A549 (cell line): ENCODE results near the gene ZC2HC1B. TPM values are rescaled to one million over a fixed set of nuclear protein-coding genes. Genes with fewer than 3 reads are reported as not detected.
"Not testable (repeated sequence)": the region's sequence is repeated elsewhere in the genome, so short reads cannot be mapped to it uniquely, and the experiment has no call there.

Experiments used
- ATAC-seq, 2 experiments: fragments of 200-7000 bp in 1 of 2; fragments of >200 bp in 1 of 2; cut with Nextera tagmentation in 1 of 2; cut with Tn5 transposase in 1 of 2; 3 replicates each; pipeline versions ENCODE4 v1.8.0 to v1.9.1; 2018 to 2020; ENCODE audit warnings: mild to moderate bottlenecking in 1 of 2, moderate library complexity in 1 of 2
- CTCF ChIA-PET: fragments of 300-600 bp; sonication (Branson Sonifier 250); formaldehyde crosslinking; extraction: SDS; loops from one replicate; lab custom pipeline; 2021; ENCODE audit warnings: antibody characterized with exemption, inconsistent platforms; lab: Yijun Ruan, JAX
- POLR2A ChIA-PET: fragments of 350-600 bp; formaldehyde crosslinking; extraction: SDS; loops from one replicate; lab custom pipeline; 2021; ENCODE audit warnings: antibody characterized with exemption, inconsistent platforms; lab: Yijun Ruan, JAX
- DNase-seq, 2 experiments: peaks; one replicate each; pipeline versions ENCODE4 v3.0.0 to v3.0.0-alpha.2; 2011 to 2016; ENCODE audit warnings: low read depth in 1 of 2, low spot score in 1 of 2
- FAIRE-seq: peaks from 2 replicates; lab custom pipeline; 2011; peaks lifted over from hg19 to GRCh38; lab: Jason Lieb, UNC
- H3K27ac ChIP-seq, 2 experiments: fragments of >200 bp; sonication (Bioruptor Twin); formaldehyde crosslinking; 3 replicates each; pipeline ENCODE4 v1.5.1; 2016 to 2017
- H3K4me1 ChIP-seq: fragments of >200 bp; sonication (Bioruptor Twin); formaldehyde crosslinking; 3 replicates; pipeline ENCODE4 v1.6.1; 2016
- H3K4me2 ChIP-seq: fragments of >200 bp; sonication (Bioruptor Twin); formaldehyde crosslinking; 3 replicates; pipeline ENCODE4 v1.6.1; 2016
- H3K4me3 ChIP-seq: fragments of >200 bp; sonication (Bioruptor Twin); formaldehyde crosslinking; 3 replicates; pipeline ENCODE4 v1.5.1; 2016
- H3K9me3 ChIP-seq: fragments of >200 bp; sonication (Bioruptor Twin); formaldehyde crosslinking; 3 replicates; pipeline ENCODE4 v1.6.1; 2016
- BCL3 ChIP-seq: fragments of >200 bp; sonication (Bioruptor Twin); formaldehyde crosslinking; IDR thresholded peaks from 3 replicates; pipeline ENCODE4 v1.6.1; 2016
- CBX8 ChIP-seq: fragments of 200-600 bp; sonication (generic); IDR thresholded peaks from 2 replicates; pipeline ENCODE4 v1.6.1; 2016
- CHD4 ChIP-seq: fragments of 200-600 bp; sonication (generic); IDR thresholded peaks from 2 replicates; pipeline ENCODE4 v1.6.1; 2016; ENCODE audit warnings: antibody characterized with exemption, mild to moderate bottlenecking, borderline replicate concordance
- CTCF ChIP-seq: fragments of >200 bp; sonication (Bioruptor Twin); formaldehyde crosslinking; IDR thresholded peaks from 3 replicates; pipeline ENCODE4 v1.5.1; 2016
- EHF ChIP-seq: fragments of 250-450 bp; sonication (Bioruptor Pico); IDR thresholded peaks from 2 replicates; pipeline ENCODE4 v1.5.0; 2020; ENCODE audit warnings: mild to moderate bottlenecking
- EHMT2 ChIP-seq: fragments of 200-600 bp; sonication (generic); IDR thresholded peaks from 2 replicates; pipeline ENCODE4 v1.6.1; 2016; ENCODE audit warnings: antibody characterized with exemption, low read depth, mild to moderate bottlenecking, moderate library complexity
- ESRRA ChIP-seq: fragments of 150-350 bp; IDR thresholded peaks from 2 replicates; pipeline ENCODE4 v1.6.1; 2014; ENCODE audit warnings: mild to moderate bottlenecking, low read length, borderline replicate concordance
- FOSB ChIP-seq: fragments of 250-450 bp; sonication (Bioruptor Pico); IDR thresholded peaks from 2 replicates; pipeline ENCODE4 v1.5.0; 2020; ENCODE audit warnings: mild to moderate bottlenecking, moderate library complexity
- JUN ChIP-seq, 2 experiments: fragments of >200 bp; sonication (Bioruptor Twin); formaldehyde crosslinking; IDR thresholded peaks; 2 replicates in 1 of 2; 3 replicates in 1 of 2; pipeline ENCODE4 v1.6.1; 2016 to 2017
- MAFK ChIP-seq: fragments of 450-650 bp; IDR thresholded peaks from 2 replicates; pipeline ENCODE4 v1.6.1; 2014; ENCODE audit not compliant: partially characterized antibody
- MAX ChIP-seq: IDR thresholded peaks from 2 replicates; pipeline ENCODE4 v1.6.1; 2012
- PBX3 ChIP-seq: IDR thresholded peaks from 2 replicates; pipeline ENCODE4 v1.6.1; 2012
- POLR2AphosphoS2 ChIP-seq: conservative IDR thresholded peaks from 2 replicates; pipeline ENCODE4 v1.6.1; 2012; ENCODE audit warnings: low read length, improper control_type of control experiment, inconsistent platforms
- RAD21 ChIP-seq, 2 experiments: fragments of >200 bp in 1 of 2; sonication (Bioruptor Twin) in 1 of 2; formaldehyde crosslinking in 1 of 2; IDR thresholded peaks in 1 of 2; conservative IDR thresholded peaks in 1 of 2; 2 replicates in 1 of 2; 3 replicates in 1 of 2; pipeline ENCODE4 v1.6.1; 2012 to 2018; ENCODE audit warnings: inconsistent platforms in 1 of 2
- RCOR1 ChIP-seq: fragments of 150-350 bp; IDR thresholded peaks from 2 replicates; pipeline ENCODE4 v1.6.1; 2014; ENCODE audit warnings: antibody characterized with exemption, low read length, low read depth
- RFX5 ChIP-seq: fragments of 450-650 bp; IDR thresholded peaks from 2 replicates; pipeline ENCODE4 v1.7.1; 2014; ENCODE audit warnings: antibody characterized with exemption, mild to moderate bottlenecking, moderate library complexity
- RNF2 ChIP-seq: fragments of 200-600 bp; sonication (generic); IDR thresholded peaks from 2 replicates; pipeline ENCODE4 v1.6.1; 2016; ENCODE audit warnings: low read depth, mild to moderate bottlenecking, antibody characterized with exemption, moderate library complexity, borderline replicate concordance
- TP53 ChIP-seq: fragments of 250-450 bp; sonication (Bioruptor Pico); IDR thresholded peaks from 2 replicates; pipeline ENCODE4 v1.5.0; 2021; ENCODE audit warnings: mild to moderate bottlenecking, moderate library complexity
- WGBS: methylation state at CpG from one replicate; pipeline ENCODE4 v1.1.6; 2017; ENCODE audit errors: missing lambda C conversion rate; 5-methylcytosine and 5-hydroxymethylcytosine counted together
- polyA plus RNA-seq, 4 experiments: library from polyadenylated mRNA; depleted of rRNA in 3 of 4; stranded (reverse); fragments of >200 nt; fragmentation: RNase III in 1 of 4; extraction: RNeasy Plus Mini Kit Qiagen cat#74134 plus additional on column Dnase treatment in 1 of 4; gene quantifications; 2 replicates in 3 of 4; 3 replicates in 1 of 4; pipeline ENCODE4 v1.2.3, GENCODE V29; 2011 to 2017

Gene ZC2HC1B
- polyA plus RNA-seq, 2 of the 4 experiments (the other 2 are of a cell fraction) = not detected

- no peak overlapping the region for H3K27ac ChIP-seq
- 73% methylated on average over 1 of the region's 1 CpG for WGBS
- H3K4me1 ChIP-seq = no peaks in the 10 kb centered on the region
- H3K9me3 ChIP-seq = no peaks in the 10 kb centered on the region
- H3K4me3 ChIP-seq = no peak overlapping the region
- DNase-seq (no peak), ATAC-seq (no peak), FAIRE-seq (no peak)
- POLR2A ChIA-PET = no interaction called here
- TF ChIP-seq ESRRA (no peak), RFX5 (no peak), TP53 (CRISPR knock-in tag) (no peak), CHD4 (no peak), EHF (CRISPR knock-in tag) (no peak), FOSB (CRISPR knock-in tag) (no peak), BCL3 (no peak), MAX (no peak), PBX3 (no peak), MAFK (no peak), CTCF (no peak), RCOR1 (no peak)
- CTCF ChIA-PET = no interaction called here
- no peak overlapping the region for H3K4me2 ChIP-seq
Measured at GRCh38 chr6:143911028-143911427, 46.8 kb downstream of the ZC2HC1B start.

- CTCF ChIA-PET = no interaction called here
- no peak overlapping the region for H3K4me3 ChIP-seq
- TF ChIP-seq POLR2AphosphoS2 (no peak), JUN (IDR thresholded peaks at IDR 0.05) (no peak), RAD21 (conservative IDR thresholded peaks at IDR 0.05 in 1 of 2, IDR thresholded peaks at IDR 0.05 in 1 of 2) (no peak), RNF2 (no peak), RFX5 (no peak), ESRRA (no peak), CHD4 (no peak)
- no peak for FAIRE-seq
- H3K4me1 ChIP-seq = no peaks in the 10 kb centered on the region
- ATAC-seq = no peak
- no peak overlapping the region for H3K4me2 ChIP-seq
- H3K27ac ChIP-seq = no peak overlapping the region
- no peak for DNase-seq
- WGBS = no CpG with 5 or more reads among the region's 1 CpG
- no peaks in the 10 kb centered on the region for H3K9me3 ChIP-seq
- POLR2A ChIA-PET = no interaction called here
Measured at GRCh38 chr6:143912671-143913070, 48.4 kb downstream of the ZC2HC1B start.

- not testable (repeated sequence) for ATAC-seq, DNase-seq
Measured at GRCh38 chr6:143917026-143917425, 52.8 kb downstream of the ZC2HC1B start.

GRCh38 chr6:143928853-143929252 is 64.6 kb downstream of the ZC2HC1B start:
- FAIRE-seq = no peak
- ATAC-seq = no peak
- no peaks in the 10 kb centered on the region for H3K9me3 ChIP-seq
- TF ChIP-seq JUN (IDR thresholded peaks at IDR 0.05) = no peak
- no peak for TF ChIP-seq CBX8
- no peak for TF ChIP-seq EHMT2
- no peak for TF ChIP-seq RNF2
- H3K4me1 ChIP-seq = no peaks in the 10 kb centered on the region
- no peak for DNase-seq
- 8% methylated on average over 1 of the region's 1 CpG for WGBS
- H3K4me3 ChIP-seq = no peak overlapping the region
- ChIA-PET POLR2A (no interaction called here), CTCF (no interaction called here)
- H3K27ac ChIP-seq = no peak overlapping the region
- H3K4me2 ChIP-seq = no peak overlapping the region

More at GRCh38 chr6:143917026-143917425, 52.8 kb downstream of the ZC2HC1B start:
- H3K9me3 ChIP-seq, H3K4me3 ChIP-seq, POLR2A ChIA-PET, H3K4me1 ChIP-seq, H3K4me2 ChIP-seq, H3K27ac ChIP-seq, FAIRE-seq: not testable (repeated sequence)
- WGBS = 10% methylated on average over 4 of the region's 4 CpGs
- CTCF ChIA-PET = interaction anchor here (1.5 kb wide), 1 partner anchor 16 kb away, joined by 5 read pairs; no protein-coding TSS in a partner anchor
